Osteocyte (in vitro differentiated cells): ENCODE data around the gene MYL3. TPM values are rescaled to one million over a fixed set of nuclear protein-coding genes. Genes with fewer than 3 reads are reported as not detected.

Experiments
- DNase-seq: peaks from one replicate; pipeline ENCODE4 v3.0.0; 2021; ENCODE audit warnings: mixed read lengths; ENCODE audit not compliant: unreplicated experiment; ENCODE audit errors: extremely low spot score
- H3K27ac Mint-ChIP-seq: one replicate; pipeline ENCODE4 v1.8.0; 2021; ENCODE audit warnings: mild to moderate bottlenecking, mixed read lengths; ENCODE audit not compliant: unreplicated experiment
- H3K27me3 Mint-ChIP-seq: one replicate; pipeline ENCODE4 v1.8.0; 2021; ENCODE audit warnings: mixed read lengths; ENCODE audit not compliant: unreplicated experiment
- H3K36me3 Mint-ChIP-seq: one replicate; pipeline ENCODE4 v1.8.0; 2021; ENCODE audit warnings: mixed read lengths; ENCODE audit not compliant: unreplicated experiment
- H3K4me1 Mint-ChIP-seq: one replicate; pipeline ENCODE4 v1.8.0; 2021; ENCODE audit warnings: mixed read lengths; ENCODE audit not compliant: unreplicated experiment
- H3K4me3 Mint-ChIP-seq: one replicate; pipeline ENCODE4 v1.8.0; 2021; ENCODE audit warnings: mild to moderate bottlenecking, moderate library complexity, mixed read lengths; ENCODE audit not compliant: unreplicated experiment
- H3K9me3 Mint-ChIP-seq: one replicate; pipeline ENCODE4 v1.8.0; 2021; ENCODE audit warnings: mixed read lengths; ENCODE audit not compliant: unreplicated experiment
- total RNA-seq: library from RNA; stranded (reverse); gene quantifications from 2 replicates; pipeline ENCODE4 v1.2.1, GENCODE V29; 2021
- TF ChIP-seq, protein P1 (sequence below): fragments of 200-600 bp; sonication (generic); IDR thresholded peaks from 2 replicates; pipeline ENCODE4 v1.5.0; 2021; ENCODE audit warnings: antibody characterized with exemption, mild to moderate bottlenecking, moderate library complexity

The MYL3 gene
- total RNA-seq, 1 donor from 2014 or later = 1.6 TPM

DNA sequence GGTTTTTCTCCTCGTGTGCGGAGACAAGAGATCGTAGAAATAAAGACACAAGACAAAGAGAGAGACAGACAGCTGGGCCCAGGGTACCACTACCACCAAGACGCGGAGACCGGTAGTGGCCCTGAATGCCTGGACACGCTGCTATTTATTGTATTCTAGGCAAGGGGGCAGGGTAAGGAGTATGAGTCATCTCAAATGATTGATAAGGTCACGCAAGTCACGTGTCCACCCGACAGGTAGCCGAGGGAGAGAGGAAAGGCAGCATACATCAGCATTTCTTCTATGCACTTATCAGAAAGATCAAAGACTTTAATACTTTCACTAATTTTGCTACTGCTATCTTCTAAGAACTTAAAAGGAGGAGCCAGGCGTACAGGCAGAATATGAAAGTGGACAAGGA is 28.2 kb downstream of the MYL3 start:
- Mint-ChIP-seq H3K36me3 (peaks cover 5% of the 10 kb centered on the region), H3K27me3 (peaks cover 34% of the 10 kb centered on the region), H3K9me3 (peaks cover 27% of the 10 kb centered on the region), H3K27ac (no peak overlapping the region), H3K4me3 (no peak overlapping the region), H3K4me1 (no peaks in the 10 kb centered on the region)
- TF ChIP-seq, protein P1, sequence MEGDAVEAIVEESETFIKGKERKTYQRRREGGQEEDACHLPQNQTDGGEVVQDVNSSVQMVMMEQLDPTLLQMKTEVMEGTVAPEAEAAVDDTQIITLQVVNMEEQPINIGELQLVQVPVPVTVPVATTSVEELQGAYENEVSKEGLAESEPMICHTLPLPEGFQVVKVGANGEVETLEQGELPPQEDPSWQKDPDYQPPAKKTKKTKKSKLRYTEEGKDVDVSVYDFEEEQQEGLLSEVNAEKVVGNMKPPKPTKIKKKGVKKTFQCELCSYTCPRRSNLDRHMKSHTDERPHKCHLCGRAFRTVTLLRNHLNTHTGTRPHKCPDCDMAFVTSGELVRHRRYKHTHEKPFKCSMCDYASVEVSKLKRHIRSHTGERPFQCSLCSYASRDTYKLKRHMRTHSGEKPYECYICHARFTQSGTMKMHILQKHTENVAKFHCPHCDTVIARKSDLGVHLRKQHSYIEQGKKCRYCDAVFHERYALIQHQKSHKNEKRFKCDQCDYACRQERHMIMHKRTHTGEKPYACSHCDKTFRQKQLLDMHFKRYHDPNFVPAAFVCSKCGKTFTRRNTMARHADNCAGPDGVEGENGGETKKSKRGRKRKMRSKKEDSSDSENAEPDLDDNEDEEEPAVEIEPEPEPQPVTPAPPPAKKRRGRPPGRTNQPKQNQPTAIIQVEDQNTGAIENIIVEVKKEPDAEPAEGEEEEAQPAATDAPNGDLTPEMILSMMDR = no peak
- no peak for DNase-seq

- Mint-ChIP-seq H3K4me3 (no peak overlapping the region), H3K9me3 (peaks cover 19% of the 10 kb centered on the region), H3K27me3 (peaks cover 44% of the 10 kb centered on the region), H3K4me1 (no peaks in the 10 kb centered on the region), H3K27ac (no peak overlapping the region), H3K36me3 (peaks cover 5% of the 10 kb centered on the region)
- TF ChIP-seq, protein P1 = no peak
- DNase-seq = no peak
Observed at GRCh38 chr3:46833346-46834300, 29.6 kb downstream of the MYL3 start.

- Mint-ChIP-seq H3K27ac (no peak overlapping the region), H3K27me3 (peaks cover 42% of the 10 kb centered on the region), H3K9me3 (peaks cover 4% of the 10 kb centered on the region), H3K4me1 (no peaks in the 10 kb centered on the region), H3K4me3 (no peak overlapping the region), H3K36me3 (no peaks in the 10 kb centered on the region)
- no peak for DNase-seq
- TF ChIP-seq, protein P1 = no peak
Observed at GRCh38 chr3:46831841-46832240, 31.4 kb downstream of the MYL3 start.

GRCh38 chr3:46831316-46831715 is 31.9 kb downstream of the MYL3 start:
- Mint-ChIP-seq H3K4me3 (no peak overlapping the region), H3K9me3 (no peaks in the 10 kb centered on the region), H3K27me3 (peaks cover 45% of the 10 kb centered on the region), H3K27ac (no peak overlapping the region), H3K36me3 (no peaks in the 10 kb centered on the region), H3K4me1 (no peaks in the 10 kb centered on the region)
- TF ChIP-seq, protein P1 = no peak
- no peak for DNase-seq

DNA sequence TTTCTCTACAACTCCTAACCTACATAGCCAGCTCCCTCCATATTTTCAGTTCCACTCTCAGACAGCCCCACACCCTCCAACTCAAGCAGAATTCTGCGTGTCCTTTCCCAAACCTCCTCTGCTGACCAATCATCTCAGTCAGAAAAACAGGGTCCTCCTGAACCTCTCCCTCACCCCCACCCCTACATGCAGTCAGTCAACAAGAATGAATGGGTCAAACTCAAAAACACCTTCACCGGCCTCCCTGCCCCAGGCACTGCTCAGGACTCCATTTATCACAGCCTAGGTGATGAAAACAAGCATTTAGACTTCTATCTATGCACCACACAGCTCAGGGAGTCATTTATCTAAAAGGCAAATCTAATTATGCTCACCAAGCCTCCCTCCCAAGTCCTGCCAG is 32.4 kb downstream of the MYL3 start:
- Mint-ChIP-seq H3K4me3 (no peak overlapping the region), H3K27ac (no peak overlapping the region), H3K9me3 (no peaks in the 10 kb centered on the region), H3K27me3 (peaks cover 45% of the 10 kb centered on the region), H3K4me1 (no peaks in the 10 kb centered on the region), H3K36me3 (no peaks in the 10 kb centered on the region)
- TF ChIP-seq, protein P1 = no peak
- no peak for DNase-seq
